ENCODE results near the gene CCT3. TPM values are rescaled to one million over a fixed set of nuclear protein-coding genes. Genes with fewer than 3 reads are reported as not detected.

The CCT3 gene
- total RNA-seq, 1 experiment from 2014 or later: 520 TPM

- Histone ChIP-seq H3K9me3 (replicated peaks) (no peaks in the 10 kb centered on the region; the same call in 1 of the 2 replicates), H3K4me3 (no peak overlapping the region)
- no peak for DNase-seq (ENCODE audit: low read depth in 1 of 2, low spot score in 2 of 2)
Observed at GRCh38 chr1:156286061-156286460, 52.0 kb downstream of the CCT3 start.

GRCh38 chr1:156285437-156285836 is 52.7 kb downstream of the CCT3 start:
- no peak for DNase-seq (ENCODE audit: low read depth in 1 of 2, low spot score in 2 of 2)
- H3K4me3 ChIP-seq: no peak overlapping the region
- H3K36me3 ChIP-seq: peaks cover 13% of the 10 kb centered on the region
- peaks cover 18% of the 10 kb centered on the region for H3K4me1 ChIP-seq (replicated peaks)
- no peak overlapping the region for H3K27ac ChIP-seq
- no peaks in the 10 kb centered on the region; the same call in 1 of the 2 replicates for H3K9me3 ChIP-seq (replicated peaks)
- no peaks in the 10 kb centered on the region for H3K27me3 ChIP-seq (replicated peaks)

More at GRCh38 chr1:156286061-156286460, 52.0 kb downstream of the CCT3 start:
- Histone ChIP-seq H3K36me3 (peaks cover 13% of the 10 kb centered on the region), H3K27me3 (replicated peaks) (no peaks in the 10 kb centered on the region), H3K27ac (no peak overlapping the region), H3K4me1 (replicated peaks) (peaks cover 17% of the 10 kb centered on the region)

GRCh38 chr1:156284757-156285156 is 53.3 kb downstream of the CCT3 start:
- Histone ChIP-seq H3K27me3 (replicated peaks) (no peaks in the 10 kb centered on the region), H3K4me1 (replicated peaks) (peaks cover 18% of the 10 kb centered on the region), H3K36me3 (peaks cover 19% of the 10 kb centered on the region), H3K4me3 (no peak overlapping the region), H3K27ac (no peak overlapping the region), H3K9me3 (replicated peaks) (no peaks in the 10 kb centered on the region; the same call in 1 of the 2 replicates)
- no peak for DNase-seq (ENCODE audit: low read depth in 1 of 2, low spot score in 2 of 2)

GRCh38 chr1:156284112-156284511 is 54.0 kb downstream of the CCT3 start, which contains the start of gene TMEM79:
Gene TMEM79 (plus strand): TSS chr1:156284325. CDS start chr1:156285227, 902 bp downstream.
- no peak for DNase-seq (ENCODE audit: low read depth in 1 of 2, low spot score in 2 of 2)
- Histone ChIP-seq H3K27me3 (replicated peaks) (no peaks in the 10 kb centered on the region), H3K4me3 (peak within 1 kb of the TSS; percentile 92), H3K36me3 (peaks cover 20% of the 10 kb centered on the region), H3K27ac (peak within 1 kb of the TSS; percentile 82; the same call in 1 of the 2 replicates), H3K9me3 (replicated peaks) (no peaks in the 10 kb centered on the region; the same call in 1 of the 2 replicates), H3K4me1 (replicated peaks) (peaks cover 18% of the 10 kb centered on the region)

- Histone ChIP-seq H3K4me1 (replicated peaks) (peaks cover 18% of the 10 kb centered on the region), H3K9me3 (replicated peaks) (no peaks in the 10 kb centered on the region; the same call in 1 of the 2 replicates), H3K27me3 (replicated peaks) (no peaks in the 10 kb centered on the region), H3K36me3 (peaks cover 25% of the 10 kb centered on the region), H3K27ac (no peak overlapping the region), H3K4me3 (peak overlapping the region; percentile 92)
- no peak for DNase-seq (ENCODE audit: low read depth in 1 of 2, low spot score in 2 of 2)
Observed at GRCh38 chr1:156283521-156283920, 54.6 kb downstream of the CCT3 start.

GRCh38 chr1:156282479-156283222 is 55.4 kb downstream of the CCT3 start, which contains the start of gene SMG5:
Gene SMG5 (minus strand): TSS chr1:156282825. CDS start chr1:156282680, 145 bp downstream.
- peak; percentile 95 to 98 for DNase-seq (ENCODE audit: low read depth in 1 of 2, low spot score in 2 of 2)
- peak within 1 kb of the TSS; percentile 82 for H3K27ac ChIP-seq
- H3K4me1 ChIP-seq (replicated peaks): peaks cover 18% of the 10 kb centered on the region
- H3K36me3 ChIP-seq: peaks cover 33% of the 10 kb centered on the region
- no peaks in the 10 kb centered on the region for H3K27me3 ChIP-seq (replicated peaks)
- no peaks in the 10 kb centered on the region; the same call in 1 of the 2 replicates for H3K9me3 ChIP-seq (replicated peaks)
- peak within 1 kb of the TSS; percentile 92 for H3K4me3 ChIP-seq

- Histone ChIP-seq H3K4me3 (peak overlapping the region; percentile 92), H3K9me3 (replicated peaks) (no peaks in the 10 kb centered on the region; the same call in 1 of the 2 replicates), H3K4me1 (replicated peaks) (peaks cover 18% of the 10 kb centered on the region), H3K27ac (peak overlapping the region; percentile 82), H3K36me3 (peaks cover 41% of the 10 kb centered on the region), H3K27me3 (replicated peaks) (no peaks in the 10 kb centered on the region)
- DNase-seq (ENCODE audit: low read depth in 1 of 2, low spot score in 2 of 2): peak in 1 of 2 experiments; percentile 19
Observed at GRCh38 chr1:156281693-156282478, 56.2 kb downstream of the CCT3 start.

GRCh38 chr1:156281281-156281680 is 56.8 kb downstream of the CCT3 start:
- H3K27ac ChIP-seq: no peak overlapping the region
- DNase-seq (ENCODE audit: low read depth in 1 of 2, low spot score in 2 of 2): peak in 1 of 2 experiments; percentile 34
- no peaks in the 10 kb centered on the region for H3K27me3 ChIP-seq (replicated peaks)
- peaks cover 44% of the 10 kb centered on the region for H3K36me3 ChIP-seq
- no peaks in the 10 kb centered on the region; the same call in 1 of the 2 replicates for H3K9me3 ChIP-seq (replicated peaks)
- H3K4me1 ChIP-seq (replicated peaks): peaks cover 18% of the 10 kb centered on the region
- H3K4me3 ChIP-seq: peak overlapping the region; percentile 92

GRCh38 chr1:156279837-156280236 is 58.3 kb downstream of the CCT3 start:
- no peaks in the 10 kb centered on the region for H3K27me3 ChIP-seq (replicated peaks)
- H3K27ac ChIP-seq: no peak overlapping the region
- peaks cover 56% of the 10 kb centered on the region for H3K36me3 ChIP-seq
- no peak overlapping the region for H3K4me3 ChIP-seq
- H3K4me1 ChIP-seq (replicated peaks): peaks cover 18% of the 10 kb centered on the region
- DNase-seq (ENCODE audit: low read depth in 1 of 2, low spot score in 2 of 2): no peak
- H3K9me3 ChIP-seq (replicated peaks): no peaks in the 10 kb centered on the region; the same call in 1 of the 2 replicates

- no peak for DNase-seq (ENCODE audit: low read depth in 1 of 2, low spot score in 2 of 2)
- H3K27ac ChIP-seq: no peak overlapping the region
- no peaks in the 10 kb centered on the region for H3K27me3 ChIP-seq (replicated peaks)
- peaks cover 10% of the 10 kb centered on the region for H3K4me1 ChIP-seq (replicated peaks)
- H3K36me3 ChIP-seq: peaks cover 79% of the 10 kb centered on the region
- H3K4me3 ChIP-seq: no peak overlapping the region
- H3K9me3 ChIP-seq (replicated peaks): no peaks in the 10 kb centered on the region
Observed at GRCh38 chr1:156276966-156277381, 61.1 kb downstream of the CCT3 start.

GRCh38 chr1:156276532-156276931 is 61.6 kb downstream of the CCT3 start:
- H3K4me3 ChIP-seq: no peak overlapping the region
- no peaks in the 10 kb centered on the region for H3K27me3 ChIP-seq (replicated peaks)
- peaks cover 6% of the 10 kb centered on the region for H3K4me1 ChIP-seq (replicated peaks)
- H3K36me3 ChIP-seq: peaks cover 83% of the 10 kb centered on the region
- DNase-seq (ENCODE audit: low read depth in 1 of 2, low spot score in 2 of 2): no peak
- no peaks in the 10 kb centered on the region for H3K9me3 ChIP-seq (replicated peaks)
- no peak overlapping the region for H3K27ac ChIP-seq

GRCh38 chr1:156270314-156270713 is 67.8 kb downstream of the CCT3 start:
- H3K36me3 ChIP-seq: peaks cover 90% of the 10 kb centered on the region
- no peaks in the 10 kb centered on the region for H3K27me3 ChIP-seq (replicated peaks)
- no peak overlapping the region for H3K4me3 ChIP-seq
- no peak overlapping the region for H3K27ac ChIP-seq
- DNase-seq (ENCODE audit: low read depth in 1 of 2, low spot score in 2 of 2): no peak
- no peaks in the 10 kb centered on the region for H3K4me1 ChIP-seq (replicated peaks)
- H3K9me3 ChIP-seq (replicated peaks): no peaks in the 10 kb centered on the region

- peaks cover 6% of the 10 kb centered on the region for H3K4me1 ChIP-seq (replicated peaks)
- H3K9me3 ChIP-seq (replicated peaks): no peaks in the 10 kb centered on the region
- no peaks in the 10 kb centered on the region for H3K27me3 ChIP-seq (replicated peaks)
- DNase-seq (ENCODE audit: low read depth in 1 of 2, low spot score in 2 of 2): no peak
- no peak overlapping the region for H3K4me3 ChIP-seq
- no peak overlapping the region for H3K27ac ChIP-seq
- H3K36me3 ChIP-seq: peaks cover 90% of the 10 kb centered on the region
Observed at GRCh38 chr1:156268336-156268735, 69.8 kb downstream of the CCT3 start.

Measured in SJSA1 (cell line).